HG03432 (cell line): Measurements from ENCODE around the gene DMXL2.
"Not testable (repeated sequence)": the region's sequence is repeated elsewhere in the genome, so short reads cannot be mapped to it uniquely, and the experiment has no call there.

Experiments used
- ATAC-seq: cut with Tn5 transposase; IDR thresholded peaks from one replicate; pipeline ENCODE4 v1.9.1; 2021; ENCODE audit warnings: mild to moderate bottlenecking, moderate library complexity; ENCODE audit not compliant: unreplicated experiment

Gene DMXL2

DNA sequence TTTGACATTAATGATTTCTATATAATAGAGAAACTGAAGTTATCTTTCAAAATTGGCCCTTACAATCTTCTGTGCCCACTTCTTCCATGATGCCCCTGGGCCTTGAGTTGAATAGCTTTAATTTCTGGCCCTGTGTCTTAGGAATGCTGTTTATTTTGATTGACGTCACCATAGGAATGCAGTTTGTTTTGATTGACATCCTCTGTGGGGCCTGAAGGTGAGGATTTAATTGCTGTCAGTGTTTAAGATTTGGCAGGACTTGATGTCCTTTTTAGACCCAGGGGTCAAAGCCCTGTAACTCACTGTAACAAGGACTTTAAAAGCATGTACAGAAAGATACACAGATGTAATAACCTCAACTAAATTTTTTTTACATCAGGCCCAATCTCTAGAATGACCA lies 197.8 kb downstream of the DMXL2 start:
- ATAC-seq, result no peak

DNA sequence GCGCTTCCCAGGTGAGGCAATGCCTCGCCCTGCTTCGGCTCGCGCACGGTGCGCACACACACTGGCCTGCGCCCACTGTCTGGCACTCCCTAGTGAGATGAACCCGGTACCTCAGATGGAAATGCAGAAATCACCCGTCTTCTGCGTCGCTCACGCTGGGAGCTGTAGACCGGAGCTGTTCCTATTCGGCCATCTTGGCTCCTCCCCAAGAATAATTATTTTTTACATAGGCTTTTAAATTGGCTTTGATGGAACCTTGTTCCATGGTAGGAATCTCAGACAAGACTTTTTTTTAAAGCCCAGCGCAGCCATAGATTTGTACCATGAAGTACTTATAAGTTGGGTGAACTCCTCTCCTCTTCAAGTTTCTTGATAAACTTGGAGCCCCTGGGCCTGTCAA lies 199.5 kb downstream of the DMXL2 start:
- not testable (repeated sequence) for ATAC-seq

DNA sequence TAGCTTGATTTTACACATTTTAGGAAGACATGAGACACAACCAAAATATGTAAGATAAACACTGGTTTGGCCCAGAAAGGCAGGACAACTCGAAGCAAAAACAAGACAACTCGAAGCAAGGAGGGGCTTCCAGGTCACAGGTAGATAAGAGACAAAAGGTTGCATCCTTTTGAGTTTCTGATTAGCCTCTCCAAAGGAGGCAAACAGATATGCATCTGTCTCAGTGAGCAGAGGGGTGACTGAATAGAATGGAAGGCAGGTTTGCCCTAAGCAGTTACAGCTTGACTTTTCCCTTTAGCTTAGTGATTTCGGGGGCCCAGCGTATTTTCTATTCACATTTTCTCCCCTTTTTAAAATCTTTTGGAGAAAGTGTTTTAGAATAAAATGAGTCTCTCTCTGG lies 206.4 kb downstream of the DMXL2 start:
- no peak for ATAC-seq

DNA sequence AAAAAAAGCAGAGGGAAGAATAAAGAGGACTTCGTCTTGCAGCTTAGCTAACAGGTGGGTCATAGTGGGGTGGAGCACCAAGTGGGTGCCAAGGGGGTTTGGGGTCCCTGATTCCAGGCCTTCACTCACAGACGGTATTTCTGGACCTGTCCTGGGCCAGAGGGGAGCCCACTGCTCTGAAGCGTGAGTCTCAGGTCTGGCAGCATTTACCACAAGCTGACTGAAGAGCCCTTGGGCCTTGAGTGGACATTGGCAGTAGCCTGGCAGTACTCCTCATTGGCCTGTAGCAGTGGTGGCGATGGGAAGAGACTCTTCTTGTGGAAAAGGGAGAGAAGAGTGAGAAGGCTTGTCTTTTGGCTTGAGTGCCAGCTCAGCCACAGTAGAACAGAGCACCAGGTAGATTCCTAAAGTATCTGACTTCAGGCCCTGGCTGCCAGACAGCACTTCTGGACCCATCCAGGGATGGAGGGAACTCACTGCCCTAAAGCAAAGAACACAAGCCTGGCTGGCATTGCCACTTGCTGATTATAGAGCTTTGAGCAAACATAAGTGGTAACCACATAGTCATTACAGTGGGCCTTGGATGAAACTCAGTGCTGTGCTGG lies 208.2 kb downstream of the DMXL2 start:
- ATAC-seq, result no peak

DNA sequence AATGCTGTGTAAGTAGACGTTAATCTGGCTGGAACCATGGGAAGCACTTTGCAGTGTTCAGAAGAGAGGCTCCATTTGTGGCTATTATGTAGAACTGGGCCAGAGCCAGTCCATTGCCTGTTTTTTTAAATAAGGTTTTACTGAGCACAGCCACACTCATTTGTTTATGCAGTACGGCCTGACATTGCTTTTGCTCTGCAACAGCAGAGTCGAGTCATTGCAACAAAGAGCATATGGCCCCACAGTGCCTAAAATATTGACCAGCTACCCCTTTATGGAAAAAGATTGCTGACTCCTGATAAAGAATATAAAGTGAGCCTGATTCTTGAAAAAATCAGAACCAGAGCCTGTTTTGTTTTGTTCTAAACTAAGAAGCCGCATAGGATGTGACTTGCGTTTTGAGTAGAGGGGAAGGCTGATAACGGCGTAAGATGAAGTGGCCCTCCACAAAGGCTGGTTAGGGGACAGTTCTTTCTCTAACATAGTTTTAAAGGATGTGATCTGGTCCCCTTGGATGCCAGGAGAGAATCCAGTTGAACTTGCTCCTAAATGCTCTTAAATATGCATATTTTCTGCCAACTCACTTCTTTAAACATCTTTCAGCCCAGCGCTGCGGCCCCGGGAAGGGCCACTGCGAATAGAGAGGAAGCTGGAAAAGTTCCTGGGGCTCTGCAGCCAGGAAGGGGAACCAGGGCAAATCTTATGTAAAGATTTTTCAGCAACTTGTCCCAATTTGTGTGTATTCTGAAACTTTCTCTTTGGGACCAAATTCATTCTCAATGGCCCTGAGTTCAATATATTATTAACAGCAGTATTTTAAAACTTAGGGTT lies 216.7 kb downstream of the DMXL2 start:
- no peak for ATAC-seq

DNA sequence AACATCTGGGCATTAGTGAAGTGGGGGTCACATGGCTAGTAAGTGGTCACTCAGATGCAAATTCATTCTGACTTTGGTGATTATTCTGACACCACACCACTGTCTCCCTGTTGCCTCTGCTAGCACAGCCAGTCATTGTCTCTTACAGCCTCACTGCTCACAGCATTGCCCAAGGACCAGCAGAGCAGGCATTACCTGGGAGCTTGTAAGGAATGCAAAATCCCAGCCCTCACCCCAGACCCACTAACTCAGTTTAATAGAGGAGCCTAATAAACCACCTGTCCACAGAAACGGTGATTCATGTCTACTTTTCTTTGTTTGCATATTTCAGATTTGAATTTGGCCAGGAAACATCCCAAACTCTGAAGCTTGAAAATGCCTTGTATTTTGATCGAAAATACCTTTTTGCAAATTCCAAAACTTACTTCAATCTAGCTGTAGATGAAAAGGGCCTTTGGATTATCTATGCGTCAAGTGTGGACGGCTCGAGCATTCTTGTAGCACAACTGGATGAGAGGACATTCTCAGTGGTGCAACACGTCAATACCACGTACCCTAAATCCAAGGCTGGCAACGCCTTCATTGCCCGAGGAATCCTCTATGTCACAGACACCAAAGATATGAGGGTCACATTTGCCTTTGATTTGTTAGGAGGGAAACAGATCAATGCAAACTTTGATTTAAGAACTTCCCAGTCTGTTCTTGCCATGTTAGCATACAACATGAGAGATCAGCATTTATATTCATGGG lies 218.4 kb downstream of the DMXL2 start:
- ATAC-seq, result no peak

DNA sequence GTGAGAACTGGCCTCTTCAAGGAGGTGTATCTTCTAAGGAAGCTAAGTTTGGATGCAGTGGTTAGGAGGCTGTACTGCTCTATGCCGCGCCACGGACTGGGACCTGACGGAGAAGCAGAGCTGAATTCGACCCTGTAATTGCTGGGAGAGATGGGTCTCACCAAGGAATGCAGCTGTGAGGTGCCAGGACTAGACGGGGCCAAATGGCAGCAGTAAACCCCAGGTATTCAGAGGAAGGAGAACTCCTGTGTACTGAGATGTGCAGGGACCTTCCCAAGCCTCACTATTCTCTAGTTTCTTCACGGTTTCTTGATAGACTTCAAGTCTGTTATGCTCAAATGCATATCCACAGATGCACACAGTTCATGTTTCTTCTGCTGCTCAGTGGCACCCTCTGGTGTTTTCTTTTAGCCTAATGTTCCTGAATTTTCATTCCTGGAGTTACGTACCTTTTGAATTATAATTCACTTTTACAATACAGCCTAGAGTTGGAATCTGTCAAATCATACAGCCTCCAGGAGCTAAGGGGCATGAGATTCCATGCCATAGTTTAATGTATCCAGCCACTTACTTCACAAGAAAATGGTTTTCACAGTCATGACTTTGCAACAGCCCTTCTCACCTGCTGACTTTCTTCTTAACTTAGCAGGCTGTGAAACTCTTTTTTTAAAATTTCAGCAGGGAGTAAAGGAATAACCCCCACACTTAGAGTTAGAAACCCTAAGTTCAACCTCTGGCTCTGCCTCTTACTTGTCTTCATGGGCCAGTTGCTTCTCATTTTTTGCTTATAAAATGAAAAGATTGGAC lies 219.3 kb downstream of the DMXL2 start:
- no peak for ATAC-seq

DNA sequence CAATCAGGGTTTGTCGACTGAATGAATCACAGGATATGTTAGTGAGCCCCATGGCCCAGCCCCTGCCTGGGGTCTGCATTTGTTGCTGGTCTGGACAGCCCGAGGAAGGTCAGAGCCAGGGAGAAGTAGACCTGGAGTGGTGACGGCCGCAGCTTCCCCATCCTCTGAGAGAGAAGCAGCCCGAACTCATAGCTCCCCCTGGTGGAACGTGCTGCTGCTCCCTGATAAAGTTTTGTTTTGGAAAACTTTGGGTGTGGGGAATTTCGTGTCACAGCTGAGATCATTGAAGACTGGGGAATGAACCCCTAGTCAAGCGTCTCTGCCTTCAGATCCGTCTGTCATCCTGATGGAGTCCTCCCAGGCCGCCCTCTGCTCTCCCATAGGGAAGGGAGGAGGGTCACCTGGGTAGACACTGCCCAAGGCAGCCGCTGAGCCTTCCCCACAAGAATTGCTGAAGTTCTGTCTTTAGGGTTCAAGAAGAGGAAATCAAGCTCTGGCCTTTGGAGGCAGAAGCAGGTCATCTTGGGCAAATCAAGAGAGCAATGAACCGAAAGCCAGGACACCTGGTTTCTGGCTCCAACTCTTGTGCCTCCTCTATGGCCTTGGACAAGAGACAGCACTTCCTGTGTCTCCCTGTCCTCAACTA lies 220.6 kb downstream of the DMXL2 start:
- no peak for ATAC-seq

DNA sequence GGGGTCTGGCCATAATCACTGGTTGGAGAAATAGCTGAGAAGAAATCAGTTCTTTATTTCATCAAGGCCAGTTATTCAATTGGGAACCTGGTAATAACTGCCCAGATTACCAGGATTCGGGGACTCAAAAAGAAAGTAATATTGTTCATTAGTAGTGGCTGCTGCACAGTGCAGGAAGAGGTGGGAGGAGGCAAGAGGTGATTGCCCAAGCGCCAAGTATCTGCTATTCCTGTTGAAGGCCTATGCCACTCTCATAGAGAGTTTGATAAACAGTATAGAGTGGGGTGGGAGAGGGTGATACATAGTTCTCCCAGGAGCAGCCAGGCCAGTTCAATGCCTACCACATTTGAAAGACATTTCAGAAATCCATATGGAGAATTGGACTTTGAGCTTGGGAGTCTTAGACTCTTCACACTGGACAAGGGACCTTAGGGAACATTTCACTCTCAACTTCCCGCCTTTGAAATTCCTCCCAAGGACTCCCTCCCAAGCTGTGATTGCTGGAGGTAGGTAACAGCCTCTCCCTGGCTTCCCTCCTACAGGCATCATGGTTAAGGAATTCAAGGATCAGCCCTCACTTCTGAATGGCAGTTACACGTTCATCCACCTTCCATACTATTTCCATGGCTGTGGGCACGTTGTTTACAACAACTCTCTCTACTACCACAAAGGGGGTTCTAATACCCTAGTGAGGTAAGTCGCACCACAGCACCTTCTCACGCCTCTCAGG lies 221.4 kb downstream of the DMXL2 start:
- ATAC-seq, result no peak

DNA sequence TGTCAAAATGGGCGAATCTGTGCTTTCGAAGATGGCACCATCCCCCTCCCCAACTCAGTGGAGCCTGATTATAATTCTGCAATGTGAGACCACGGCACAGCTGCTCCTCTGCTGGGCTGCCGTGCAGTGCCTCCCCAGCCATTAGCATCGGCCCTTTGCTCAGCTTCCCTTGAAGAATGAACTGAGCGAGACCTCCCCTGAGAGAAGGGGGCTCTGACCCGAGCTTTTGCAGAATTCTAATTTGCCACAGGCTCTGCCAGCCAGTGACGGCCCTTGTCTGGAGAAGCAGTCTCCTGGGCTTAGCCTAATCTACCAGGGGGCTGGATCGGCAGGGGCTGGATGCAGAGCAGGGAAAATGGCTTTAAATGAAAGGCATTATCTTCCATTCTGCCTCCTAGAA lies 223.9 kb downstream of the DMXL2 start:
- ATAC-seq, result no peak
